Natural killer cell (primary cell): ENCODE results near the gene C4A. TPM values are rescaled to one million over a fixed set of nuclear protein-coding genes. Genes with fewer than 3 reads are reported as not detected.
A peak's percentile ranks its signal among the peaks of the same experiment; 100 is the strongest.

Source experiments
- ATAC-seq, 3 donors: fragments of 150-1000 bp in 2 of 3; fragments of 200-7000 bp in 1 of 3; cut with Tn5 transposase; 1 replicate in 1 of 3; 2 replicates in 2 of 3; pipeline ENCODE4 v1.10.0; 2021; ENCODE audit warnings: mild to moderate bottlenecking in 2 of 3, moderate library complexity in 2 of 3
- DNase-seq, 2 donors: peaks; one replicate each; pipeline versions ENCODE4 v3.0.0 to v3.0.0-alpha.2; 2013 to 2021; ENCODE audit warnings: mixed read lengths in 1 of 2
- H3K27ac ChIP-seq: one replicate; pipeline ENCODE4 v1.5.1; 2013; ENCODE audit warnings: mild to moderate bottlenecking, low read length
- H3K27me3 ChIP-seq: one replicate; pipeline ENCODE4 v1.6.1; 2013; ENCODE audit warnings: low read length; ENCODE audit not compliant: control insufficient read depth, insufficient read depth
- H3K36me3 ChIP-seq: one replicate; pipeline ENCODE4 v1.6.1; 2013; ENCODE audit warnings: low read length; ENCODE audit not compliant: control insufficient read depth, insufficient read depth
- H3K4me1 ChIP-seq: one replicate; pipeline ENCODE4 v1.6.1; 2013; ENCODE audit warnings: low read length; ENCODE audit not compliant: control insufficient read depth, insufficient read depth
- H3K4me3 ChIP-seq: one replicate; pipeline ENCODE4 v1.5.1; 2013; ENCODE audit warnings: low read length
- H3K9me3 ChIP-seq: one replicate; pipeline ENCODE4 v1.6.1; 2013; ENCODE audit warnings: low read length; ENCODE audit not compliant: control insufficient read depth, insufficient read depth
- H3K27ac Mint-ChIP-seq, 2 donors: one replicate each; pipeline ENCODE4 v1.8.0; 2022; ENCODE audit warnings: mild to moderate bottlenecking in 2 of 2, mixed read lengths in 2 of 2, moderate library complexity in 1 of 2
- H3K27me3 Mint-ChIP-seq, 2 donors: one replicate each; pipeline ENCODE4 v1.8.0; 2022; ENCODE audit warnings: low read depth in 2 of 2, mixed read lengths in 2 of 2
- H3K36me3 Mint-ChIP-seq: one replicate; pipeline ENCODE4 v1.8.0; 2022; ENCODE audit warnings: mixed read lengths
- H3K4me1 Mint-ChIP-seq, 2 donors: one replicate each; pipeline ENCODE4 v1.8.0; 2022; ENCODE audit warnings: mixed read lengths in 2 of 2
- H3K4me3 Mint-ChIP-seq: one replicate; pipeline ENCODE4 v1.8.0; 2022; ENCODE audit warnings: mild to moderate bottlenecking, moderate library complexity, mixed read lengths
- H3K9me3 Mint-ChIP-seq, 2 donors: one replicate each; pipeline ENCODE4 v1.8.0; 2022; ENCODE audit warnings: mixed read lengths in 2 of 2
- CTCF ChIP-seq: fragments of 200-600 bp; IDR thresholded peaks from one replicate; pipeline ENCODE4 v1.8.0; 2022; ENCODE audit warnings: antibody characterized with exemption
- WGBS: methylation state at CpG from one replicate; pipeline ENCODE4 v1.1.7; 2013; ENCODE audit warnings: missing lambda C conversion rate; ENCODE audit not compliant: insufficient coverage; 5-methylcytosine and 5-hydroxymethylcytosine counted together
- intact Hi-C: fragments of 100-400 bp; cut with micrococcal nuclease; formaldehyde crosslinking; loops from one replicate; pipeline ENCODE4 v1.14.2; 2022
- total RNA-seq, 4 donors: library from RNA; stranded (reverse); fragments of 120-200 nt in 1 of 4; gene quantifications; one replicate each; pipeline versions ENCODE4 v1.2.3 to v1.2.4, GENCODE V29; 2013 to 2022

C4A gene
- total RNA-seq, 3 donors from 2014 or later (not counting 1 experiment from before 2014, with no cell fraction given) = 5.0 to 8.2 (median 5.4) TPM

DNA sequence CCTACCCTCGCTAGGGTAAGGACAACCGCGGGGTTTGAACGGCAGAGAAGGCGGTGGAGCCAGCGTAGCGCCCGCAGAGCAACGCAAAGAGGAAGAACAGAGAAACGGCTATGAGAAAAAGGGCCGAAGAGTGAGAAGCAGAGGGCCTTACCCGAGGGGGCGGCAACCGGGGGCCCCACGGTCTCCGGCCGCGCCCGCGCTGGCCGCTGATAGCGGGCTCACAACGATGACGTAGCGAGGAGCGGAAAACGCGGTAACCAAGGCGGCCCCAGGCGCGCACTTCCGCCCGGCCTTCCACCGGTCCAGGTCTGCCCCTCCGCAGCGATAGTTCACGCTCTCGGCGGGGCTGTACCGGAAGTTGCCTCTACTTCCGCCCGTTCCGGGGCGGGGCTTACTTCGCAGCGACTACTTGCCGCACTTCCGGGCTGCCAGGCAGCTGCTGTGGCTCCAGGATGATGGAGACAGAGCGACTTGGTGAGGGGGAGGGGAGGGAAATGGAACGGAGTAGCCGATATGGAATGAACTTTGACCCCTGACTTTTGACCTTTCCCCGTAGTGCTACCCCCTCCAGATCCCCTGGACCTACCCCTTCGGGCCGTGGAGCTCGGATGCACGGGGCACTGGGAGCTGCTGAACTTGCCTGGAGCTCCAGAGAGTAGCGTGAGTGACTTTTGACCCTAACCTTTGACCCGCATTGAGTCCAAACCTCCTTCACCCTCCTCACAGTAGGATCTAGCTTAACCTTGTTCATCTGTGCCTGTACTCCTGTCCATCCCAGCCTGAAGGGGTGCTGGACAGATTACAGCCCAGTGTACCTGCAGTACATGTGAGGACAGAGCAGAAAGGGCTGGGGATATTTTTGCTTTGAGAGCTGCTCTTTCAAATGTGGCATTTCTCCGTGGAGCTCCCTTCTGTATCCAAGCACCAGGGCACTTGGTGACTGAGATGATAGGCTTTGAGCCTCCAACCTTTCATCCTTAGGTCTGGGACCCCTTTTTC is 22.8 kb upstream of the C4A start, which contains the start of the genes NELFE and SKIC2:
Gene NELFE (minus strand): TSS at position 231 of the 999 bp plus-strand sequence. CDS start 525 bp downstream, outside the sequence.
Gene SKIC2 (plus strand): TSS at position 435 of the 999 bp plus-strand sequence. CDS start 18 bp downstream, at position 453.
- Histone ChIP-seq H3K27me3 (no peaks in the 10 kb centered on the region), H3K27ac (peak within 1 kb of the TSS; percentile 88), H3K4me3 (peak within 1 kb of the TSS; percentile 70), H3K9me3 (no peaks in the 10 kb centered on the region), H3K36me3 (peaks cover 63% of the 10 kb centered on the region), H3K4me1 (peaks cover 22% of the 10 kb centered on the region)
- H3K4me1 Mint-ChIP-seq = peaks cover 31 to 43% of the 10 kb centered on the region in 2 donors
- WGBS = under 1% methylated on average over 57 of the region's 59 CpGs
- no peak for TF ChIP-seq CTCF
- DNase-seq (peak; percentile 98 to 99), ATAC-seq (peak; percentile 97 to 98 (median 97))
- intact Hi-C loops = loop anchor here (1.0 to 5.0 kb wide), 2 partner anchors 13 to 62 kb away; partner anchors contain the start of genes DXO and EHMT2
- peak within 1 kb of the TSS; percentile 96 for H3K4me3 Mint-ChIP-seq
- H3K36me3 Mint-ChIP-seq = peaks cover 12% of the 10 kb centered on the region
- H3K27me3 Mint-ChIP-seq = no peaks in the 10 kb centered on the region
- H3K9me3 Mint-ChIP-seq = no peaks in the 10 kb centered on the region
- H3K27ac Mint-ChIP-seq = peak within 1 kb of the TSS; percentile 97 to 98

GRCh38 chr6:31961616-31962015 is 20.2 kb upstream of the C4A start:
- no peak overlapping the region for H3K27ac ChIP-seq
- TF ChIP-seq CTCF = no peak
- Mint-ChIP-seq H3K27me3 (no peaks in the 10 kb centered on the region), H3K36me3 (peaks cover 7% of the 10 kb centered on the region), H3K4me3 (peak overlapping the region; percentile 47), H3K4me1 (peaks cover 31 to 43% of the 10 kb centered on the region in 2 donors), H3K9me3 (no peaks in the 10 kb centered on the region), H3K27ac (peak overlapping the region; percentile 52 to 98)
- no peak overlapping the region for H3K4me3 ChIP-seq
- intact Hi-C loops = no loop called here
- 98% methylated on average over 12 of the region's 12 CpGs for WGBS
- peaks cover 22% of the 10 kb centered on the region for H3K4me1 ChIP-seq
- no peaks in the 10 kb centered on the region for H3K9me3 ChIP-seq
- no peaks in the 10 kb centered on the region for H3K27me3 ChIP-seq
- ATAC-seq = no peak
- peaks cover 67% of the 10 kb centered on the region for H3K36me3 ChIP-seq
- DNase-seq = no peak

GRCh38 chr6:31963921-31964320 is 17.9 kb upstream of the C4A start:
- no peak for TF ChIP-seq CTCF
- peaks cover 14 to 27% of the 10 kb centered on the region in 2 donors for H3K4me1 Mint-ChIP-seq
- no peaks in the 10 kb centered on the region for H3K27me3 Mint-ChIP-seq
- no peak overlapping the region for H3K4me3 Mint-ChIP-seq
- Histone ChIP-seq H3K4me1 (peaks cover 15% of the 10 kb centered on the region), H3K4me3 (no peak overlapping the region), H3K27ac (no peak overlapping the region), H3K27me3 (no peaks in the 10 kb centered on the region), H3K9me3 (no peaks in the 10 kb centered on the region), H3K36me3 (peaks cover 86% of the 10 kb centered on the region)
- no peaks in the 10 kb centered on the region for H3K9me3 Mint-ChIP-seq
- 97% methylated on average over 18 of the region's 19 CpGs for WGBS
- DNase-seq (no peak), ATAC-seq (no peak)
- peaks cover 7% of the 10 kb centered on the region for H3K36me3 Mint-ChIP-seq
- intact Hi-C loops = no loop called here
- H3K27ac Mint-ChIP-seq = no peak overlapping the region
